ENCODE data around the gene CD55.
"Not testable (repeated sequence)": the region's sequence is repeated elsewhere in the genome, so short reads cannot be mapped to it uniquely, and the experiment has no call there.

Gene CD55

GRCh38 chr1:207315435-207315834 is 6.0 kb upstream of the CD55 start:
- no peak for TF ChIP-seq ZFX (IDR thresholded peaks at IDR 0.05)
- TF ChIP-seq, protein P1, sequence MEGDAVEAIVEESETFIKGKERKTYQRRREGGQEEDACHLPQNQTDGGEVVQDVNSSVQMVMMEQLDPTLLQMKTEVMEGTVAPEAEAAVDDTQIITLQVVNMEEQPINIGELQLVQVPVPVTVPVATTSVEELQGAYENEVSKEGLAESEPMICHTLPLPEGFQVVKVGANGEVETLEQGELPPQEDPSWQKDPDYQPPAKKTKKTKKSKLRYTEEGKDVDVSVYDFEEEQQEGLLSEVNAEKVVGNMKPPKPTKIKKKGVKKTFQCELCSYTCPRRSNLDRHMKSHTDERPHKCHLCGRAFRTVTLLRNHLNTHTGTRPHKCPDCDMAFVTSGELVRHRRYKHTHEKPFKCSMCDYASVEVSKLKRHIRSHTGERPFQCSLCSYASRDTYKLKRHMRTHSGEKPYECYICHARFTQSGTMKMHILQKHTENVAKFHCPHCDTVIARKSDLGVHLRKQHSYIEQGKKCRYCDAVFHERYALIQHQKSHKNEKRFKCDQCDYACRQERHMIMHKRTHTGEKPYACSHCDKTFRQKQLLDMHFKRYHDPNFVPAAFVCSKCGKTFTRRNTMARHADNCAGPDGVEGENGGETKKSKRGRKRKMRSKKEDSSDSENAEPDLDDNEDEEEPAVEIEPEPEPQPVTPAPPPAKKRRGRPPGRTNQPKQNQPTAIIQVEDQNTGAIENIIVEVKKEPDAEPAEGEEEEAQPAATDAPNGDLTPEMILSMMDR (conservative IDR thresholded peaks at IDR 0.05): no peak
- H3K27ac ChIP-seq: peak overlapping the region; percentile 39; the same call in 1 of the 2 replicates

- H3K27ac ChIP-seq: peak overlapping the region; percentile 39; the same call in 1 of the 2 replicates
These were observed 5.3 kb upstream of the CD55 start for GRCh38 chr1:207316141-207316540.

DNA sequence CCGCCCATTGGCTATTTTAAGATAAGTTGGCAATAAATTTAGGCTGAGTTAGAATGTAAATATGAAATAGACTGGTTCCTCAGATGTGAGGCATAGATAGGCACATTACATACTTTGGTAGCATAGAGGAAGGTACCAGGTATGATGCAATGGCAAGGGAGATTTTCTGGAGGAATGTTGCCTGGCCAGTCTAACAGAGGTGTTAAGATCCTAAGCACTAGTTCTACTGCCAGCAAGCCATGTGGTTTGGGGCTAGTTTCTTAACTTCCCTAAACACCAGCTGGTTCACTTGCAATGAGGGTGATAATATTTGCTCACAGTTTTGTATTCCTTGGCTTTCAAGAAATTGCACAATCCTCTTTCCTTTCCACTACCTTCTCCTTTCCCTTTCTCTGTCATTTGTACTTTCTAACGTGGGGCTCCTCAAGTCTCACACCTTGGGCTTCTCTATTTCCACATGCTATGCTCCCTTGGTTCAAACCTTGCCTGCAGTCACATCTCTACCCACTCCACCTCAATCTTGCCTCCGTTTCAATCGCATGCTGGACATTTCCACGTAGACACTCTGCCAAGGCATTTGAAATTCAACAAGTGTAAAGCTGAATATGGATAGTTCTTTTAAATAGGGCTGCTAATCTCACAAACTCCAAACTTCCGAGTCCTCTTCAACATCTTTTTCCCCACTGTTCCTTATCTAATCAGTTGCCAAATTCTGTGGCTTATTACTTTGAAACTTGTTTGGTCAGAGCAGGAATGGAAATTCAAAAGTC is 4.7 kb upstream of the CD55 start:
- peak overlapping the region; percentile 35; the same call in 1 of the 2 replicates for H3K27ac ChIP-seq
- TF ChIP-seq, protein P1 (conservative IDR thresholded peaks at IDR 0.05): no peak
- no peak for TF ChIP-seq ZFX (IDR thresholded peaks at IDR 0.05)

More at GRCh38 chr1:207316141-207316540, 5.3 kb upstream of the CD55 start:
- no peak for TF ChIP-seq ZFX (IDR thresholded peaks at IDR 0.05)
- TF ChIP-seq, protein P1 (conservative IDR thresholded peaks at IDR 0.05): 0 out of 2 replicates have a peak, but pooled peaks have one; percentile 3

DNA sequence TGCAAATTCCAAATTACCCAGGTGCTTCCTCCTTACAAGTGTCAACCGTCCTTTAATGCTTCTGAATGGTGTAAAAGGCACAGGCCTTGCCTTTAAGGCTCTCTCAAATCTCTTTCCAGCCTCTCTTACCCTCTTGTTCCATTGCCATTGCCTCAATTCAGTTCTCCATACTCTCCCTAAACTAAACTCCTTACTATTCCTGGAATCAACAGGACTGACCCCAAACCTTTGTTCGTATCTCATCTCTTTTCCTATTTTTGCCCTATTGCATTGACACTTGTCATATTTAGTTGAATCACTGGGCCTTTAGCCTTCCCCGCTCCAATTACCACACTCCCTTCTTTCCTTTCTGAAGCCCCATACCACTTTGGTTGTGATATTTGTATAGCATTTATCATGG is 3.9 kb upstream of the CD55 start:
- no peak overlapping the region for H3K27ac ChIP-seq
- TF ChIP-seq, protein P1 (conservative IDR thresholded peaks at IDR 0.05): no peak
- no peak for TF ChIP-seq ZFX (IDR thresholded peaks at IDR 0.05)

GRCh38 chr1:207318072-207318619 is 3.3 kb upstream of the CD55 start:
- no peak overlapping the region for H3K27ac ChIP-seq
- TF ChIP-seq, protein P1 (conservative IDR thresholded peaks at IDR 0.05): no peak
- TF ChIP-seq ZFX (IDR thresholded peaks at IDR 0.05): no peak

DNA sequence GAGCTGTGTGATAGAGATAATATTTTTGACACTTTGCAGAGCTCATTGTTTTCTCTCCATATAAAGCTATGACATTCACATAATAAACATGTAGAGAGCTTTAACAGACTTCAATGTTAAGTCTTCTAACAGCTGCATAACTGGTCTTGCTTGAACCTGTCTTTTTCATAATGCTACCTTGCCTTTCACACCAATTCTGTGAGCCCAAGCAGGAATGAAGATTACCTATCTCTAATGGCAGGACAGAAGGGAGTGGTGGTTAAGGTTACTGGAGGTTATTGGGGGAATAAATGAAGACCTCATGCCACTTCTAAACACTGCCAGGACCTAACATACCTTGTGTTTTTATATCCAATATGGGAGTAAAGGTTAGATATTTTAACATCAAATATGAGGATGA is 2.3 kb upstream of the CD55 start:
- H3K27ac ChIP-seq: no peak overlapping the region
- TF ChIP-seq ZFX (IDR thresholded peaks at IDR 0.05): no peak
- TF ChIP-seq, protein P1 (conservative IDR thresholded peaks at IDR 0.05): no peak

- H3K27ac ChIP-seq: not testable (repeated sequence)
These were observed 1.4 kb upstream of the CD55 start for GRCh38 chr1:207320105-207320504.

All from C4-2B (cell line).